HepG2 (cell line): ENCODE data around the gene STIP1. TPM values are rescaled to one million over a fixed set of nuclear protein-coding genes. Genes with fewer than 3 reads are reported as not detected.

Source experiments
- ATAC-seq: fragments of 200-7000 bp; cut with Tn5 transposase; 3 replicates; pipeline ENCODE4 v1.9.1; 2020; ENCODE audit warnings: mild to moderate bottlenecking, moderate library complexity
- BruUV-seq: library from RNA; stranded (reverse); fragments of 400-500 nt; replicated peaks from 2 replicates; lab custom pipeline; 2021; lab: Mats Ljungman, UMichigan
- CTCF ChIA-PET: fragments of 300-600 bp; formaldehyde crosslinking; extraction: SDS; loops from one replicate; lab custom pipeline; 2021; ENCODE audit warnings: low total read pairs, inconsistent platforms, low intra/inter-chr PET ratio; lab: Yijun Ruan, JAX
- POLR2A ChIA-PET: fragments of 350-600 bp; sonication (Branson Sonifier 250); formaldehyde crosslinking; loops from one replicate; lab custom pipeline; 2020; ENCODE audit warnings: antibody characterized with exemption, inconsistent platforms; lab: Yijun Ruan, JAX
- DNase-seq: peaks from one replicate; pipeline ENCODE4 v3.0.0-alpha.2; 2015; ENCODE audit warnings: low spot score
- FAIRE-seq: peaks from 3 replicates; lab custom pipeline; 2011; peaks lifted over from hg19 to GRCh38; lab: Jason Lieb, UNC
- H2AFZ ChIP-seq: one replicate; pipeline ENCODE4 v1.6.1; 2011; ENCODE audit warnings: low read length, inconsistent platforms
- H3K27ac ChIP-seq: fragments of 300-600 bp; 3 replicates; pipeline ENCODE4 v1.8.0; 2011; ENCODE audit warnings: mixed run types, mild to moderate bottlenecking, mixed read lengths, low read length, inconsistent platforms; ENCODE audit not compliant: insufficient read depth; ENCODE audit errors: extremely low read length
- H3K27me3 ChIP-seq, 2 experiments: fragments of 200-600 bp in 1 of 2; 2 replicates in 1 of 2; 3 replicates in 1 of 2; pipeline versions ENCODE4 v1.6.0 to v1.8.0; 2011; ENCODE audit warnings: low read length in 2 of 2, mild to moderate bottlenecking in 2 of 2, moderate library complexity in 2 of 2, inconsistent platforms in 1 of 2; ENCODE audit not compliant: insufficient read depth in 2 of 2, control insufficient read depth in 1 of 2
- H3K36me3 ChIP-seq, 2 experiments: fragments of 200-600 bp in 1 of 2; replicated peaks in 1 of 2; 2 replicates in 1 of 2; 3 replicates in 1 of 2; pipeline versions ENCODE4 v1.5.1 to v1.8.0; 2011; ENCODE audit warnings: low read length in 2 of 2, inconsistent platforms in 1 of 2; ENCODE audit not compliant: insufficient read depth in 2 of 2, control insufficient read depth in 1 of 2
- H3K4me1 ChIP-seq: 2 replicates; pipeline ENCODE4 v1.5.1; 2012; ENCODE audit warnings: low read length, inconsistent platforms; ENCODE audit not compliant: insufficient read depth
- H3K4me2 ChIP-seq: 2 replicates; pipeline ENCODE4 v1.6.0; 2011; ENCODE audit warnings: low read depth, low read length, inconsistent platforms
- H3K4me3 ChIP-seq, 3 experiments: fragments of 200-600 bp in 1 of 3; sonication (generic), shearing (Covaris generic) in 1 of 3; replicated peaks in 1 of 3; 2 replicates each; pipeline ENCODE4 v1.5.1; 2011 to 2016; ENCODE audit warnings: low read length in 3 of 3, inconsistent platforms in 2 of 3, low read depth in 2 of 3, mild to moderate bottlenecking in 2 of 3, control low read depth in 1 of 3, mixed read lengths in 1 of 3; ENCODE audit not compliant: insufficient read depth in 1 of 3
- H3K79me2 ChIP-seq: one replicate; pipeline ENCODE4 v1.6.1; 2011; ENCODE audit warnings: low read length, inconsistent platforms; ENCODE audit not compliant: insufficient read depth
- H3K9ac ChIP-seq: 2 replicates; pipeline ENCODE4 v1.6.0; 2011; ENCODE audit warnings: mild to moderate bottlenecking, low read depth, low read length, inconsistent platforms; ENCODE audit not compliant: insufficient read depth
- H3K9me3 ChIP-seq: 2 replicates; pipeline ENCODE4 v1.5.1; 2012; ENCODE audit warnings: mild to moderate bottlenecking, low read length
- H4K20me1 ChIP-seq: 2 replicates; pipeline ENCODE4 v1.6.0; 2011; ENCODE audit warnings: inconsistent platforms, mild to moderate bottlenecking, low read length, moderate library complexity; ENCODE audit not compliant: insufficient read depth
- CC2D1A ChIP-seq: sonication (generic); formaldehyde crosslinking; IDR thresholded peaks from 2 replicates; pipeline ENCODE4 v1.8.1; 2023; ENCODE audit warnings: mild to moderate bottlenecking, missing genetic modification reagents
- ZBTB38 ChIP-seq: sonication (generic); formaldehyde crosslinking; IDR thresholded peaks from 2 replicates; pipeline ENCODE4 v1.5.1; 2020; ENCODE audit warnings: mild to moderate bottlenecking, missing genetic modification reagents
- ZNF639 ChIP-seq: conservative IDR thresholded peaks from 2 replicates; pipeline ENCODE4 v1.6.1; 2018; ENCODE audit warnings: missing genetic modification reagents
- WGBS: methylation state at CpG from one replicate; pipeline ENCODE4 v1.1.6; 2017; ENCODE audit warnings: low lambda C conversion rate; 5-methylcytosine and 5-hydroxymethylcytosine counted together
- in situ Hi-C: cut with HindIII; loops from 2 replicates; pipeline ENCODE4 v1.10.0; 2017; ENCODE audit warnings: low pct_unique_long_range_greater_than_20kb; ENCODE audit not compliant: extremely low pct_ligation_motif_present
- intact Hi-C: fragments of 100-400 bp; cut with micrococcal nuclease; formaldehyde crosslinking; loops from one replicate; pipeline ENCODE4 v1.10.0; 2022; ENCODE audit not compliant: unreplicated experiment
- polyA plus RNA-seq, 8 experiments: library from polyadenylated mRNA; depleted of rRNA in 3 of 8; stranded (reverse) in 7 of 8; unstranded in 1 of 8; fragments of >200 nt; fragmentation: Illumina TruSeq in 4 of 8; extraction: Trizol in 4 of 8; gene quantifications; 2 replicates each; pipeline versions ENCODE4 v1.2.1 to v1.2.3, GENCODE V29; 2011 to 2016; ENCODE audit warnings: low read depth in 4 of 8, missing spikeins in 1 of 8, mixed read lengths in 1 of 8; ENCODE audit not compliant: insufficient read depth in 1 of 8
- total RNA-seq, 5 experiments: library from RNA; depleted of rRNA; stranded (reverse); fragments of >200 nt; fragmentation: Illumina TruSeq; extraction: Trizol; gene quantifications; 2 replicates each; pipeline ENCODE4 v1.2.3, GENCODE V29; 2016; ENCODE audit warnings: low read depth in 1 of 5

The STIP1 gene
- total and polyA plus RNA-seq, 2 of the 13 experiments (the other 11 are each of a cell fraction or from before 2014, with no cell fraction given): 81.1 to 217 TPM

- TF ChIP-seq ZNF639 (CRISPR knock-in tag): no peak
- TF ChIP-seq ZBTB38 (CRISPR knock-in tag): peak; percentile 56; the same call in 1 of the 2 replicates
- TF ChIP-seq, all 625 proteins: peak for 4
These were observed 37.2 kb downstream of the STIP1 start (continued) for GRCh38 chr11:64223001-64223651.

- Histone ChIP-seq H3K4me3 (peak overlapping the region in 1 of 3 experiments; percentile 96; a peak in 1 of 6 replicates), H3K4me1 (peaks cover 35% of the 10 kb centered on the region), H3K79me2 (no peaks in the 10 kb centered on the region), H3K27ac (no peak overlapping the region), H3K4me2 (peak overlapping the region; percentile 96; the same call in 1 of the 2 replicates), H4K20me1 (no peaks in the 10 kb centered on the region), H3K9me3 (no peaks in the 10 kb centered on the region), H2AFZ (no peak overlapping the region), H3K9ac (no peak overlapping the region), H3K27me3 (no peaks in the 10 kb centered on the region), H3K36me3 (peaks cover 0 to 3% of the 10 kb centered on the region in 2 experiments; a peak in 2 of 5 replicates)
- WGBS: 80% methylated on average over 4 of the region's 17 CpGs
- no peak for FAIRE-seq
- in situ Hi-C loops: no loop called here
- POLR2A ChIA-PET: interaction anchor here (1.0 to 2.9 kb wide), 4 partner anchors 20 to 94 kb away, joined by 3 to 13 read pairs (median 4); partner anchors contain the start of genes ESRRA, PRDX5, STIP1 and TRMT112
- no peak for DNase-seq
- ATAC-seq: no peak
- intact Hi-C loops: no loop called here
- no peak for TF ChIP-seq CC2D1A (CRISPR knock-in tag)
- CTCF ChIA-PET: no interaction called here
- BruUV-seq: no TSS peak
These were observed 38.4 kb downstream of the STIP1 start for GRCh38 chr11:64224151-64224890.
